H1 (cell line): Measurements from ENCODE around the gene FADS2. TPM values are rescaled to one million over a fixed set of nuclear protein-coding genes. Genes with fewer than 3 reads are reported as not detected.
A peak's percentile ranks its signal among the peaks of the same experiment; 100 is the strongest.

ENCODE experiments used
- ATF2 ChIP-seq: IDR thresholded peaks from 2 replicates; pipeline ENCODE4 v1.6.1; 2012; ENCODE audit warnings: low read length, inconsistent platforms
- ATF3 ChIP-seq: IDR thresholded peaks from 2 replicates; pipeline ENCODE4 v1.6.1; 2011; ENCODE audit warnings: low read depth, mild to moderate bottlenecking, low read length; ENCODE audit not compliant: insufficient read depth
- CEBPB ChIP-seq: IDR thresholded peaks from 2 replicates; pipeline ENCODE4 v1.6.1; 2012; ENCODE audit warnings: low read depth, low read length
- CHD1 ChIP-seq: IDR thresholded peaks from 2 replicates; pipeline ENCODE4 v1.6.1; 2012; ENCODE audit warnings: low read depth, low read length, improper control_type of control experiment
- CREB1 ChIP-seq: IDR thresholded peaks from 2 replicates; pipeline ENCODE4 v1.6.1; 2012; ENCODE audit warnings: inconsistent platforms
- JUND ChIP-seq: IDR thresholded peaks from 2 replicates; pipeline ENCODE4 v1.6.1; 2011; ENCODE audit warnings: mild to moderate bottlenecking, improper control_type of control experiment, low read length
- KDM5A ChIP-seq: fragments of 200-600 bp; IDR thresholded peaks from 2 replicates; pipeline ENCODE4 v1.7.1; 2012; ENCODE audit warnings: mild to moderate bottlenecking, low read length, inconsistent platforms, mixed read lengths
- MAX ChIP-seq: IDR thresholded peaks from 2 replicates; pipeline ENCODE4 v1.6.1; 2012; ENCODE audit warnings: inconsistent platforms
- POLR2AphosphoS5 ChIP-seq: IDR thresholded peaks from 2 replicates; pipeline ENCODE4 v1.6.1; 2011; ENCODE audit warnings: low read depth, low read length
- RFX5 ChIP-seq: IDR thresholded peaks from 2 replicates; pipeline ENCODE4 v1.6.1; 2011; ENCODE audit warnings: low read depth, low read length, improper control_type of control experiment, borderline replicate concordance
- RXRA ChIP-seq: IDR thresholded peaks from 2 replicates; pipeline ENCODE4 v1.6.1; 2011; ENCODE audit warnings: low read depth, mild to moderate bottlenecking, low read length, moderate library complexity; ENCODE audit not compliant: insufficient read depth
- SIN3A ChIP-seq, 2 experiments: IDR thresholded peaks in 1 of 2; conservative IDR thresholded peaks in 1 of 2; 2 replicates each; pipeline ENCODE4 v1.6.1; 2011 to 2012; ENCODE audit warnings: low read length in 2 of 2, improper control_type of control experiment in 1 of 2, low read depth in 1 of 2, mild to moderate bottlenecking in 1 of 2
- SP2 ChIP-seq: IDR thresholded peaks from 2 replicates; pipeline ENCODE4 v1.6.1; 2012; ENCODE audit warnings: mild to moderate bottlenecking, low read length, inconsistent platforms
- SP4 ChIP-seq: IDR thresholded peaks from 2 replicates; pipeline ENCODE4 v1.6.1; 2012; ENCODE audit warnings: low read length, inconsistent platforms
- TAF7 ChIP-seq: optimal IDR thresholded peaks from 2 replicates; pipeline ENCODE3; 2011; ENCODE audit warnings: low read depth, mild to moderate bottlenecking, inconsistent platforms, low read length, moderate library complexity, borderline replicate concordance
- ZNF274 ChIP-seq: IDR thresholded peaks from 2 replicates; pipeline ENCODE4 v1.7.0; 2012; ENCODE audit warnings: low read length, borderline replicate concordance; ENCODE audit errors: extremely low read depth
- polyA plus RNA-seq, 7 experiments: library from polyadenylated mRNA; depleted of rRNA in 3 of 7; stranded (reverse) in 5 of 7; unstranded in 2 of 7; fragments of >200 nt in 5 of 7; fragments of 200-250 nt in 2 of 7; gene quantifications; 1 replicate in 5 of 7; 2 replicates in 1 of 7; 4 replicates in 1 of 7; pipeline versions ENCODE4 v1.2.1 to v1.2.3, GENCODE V29; 2011 to 2013; ENCODE audit warnings: missing spikeins in 2 of 7, mixed read lengths in 2 of 7
- total RNA-seq: library from RNA; stranded (reverse); fragmentation: NEBNext Ultra II Directional; extraction: Animal tissue kit (Norgen Biotek cat#: 25700); gene quantifications from 2 replicates; pipeline ENCODE4 v1.2.1, GENCODE V29; 2021
- TF ChIP-seq, protein P1 (sequence below), 3 experiments: IDR thresholded peaks; 1 replicate in 2 of 3; 2 replicates in 1 of 3; pipeline versions ENCODE4 v1.5.1 to v1.6.1; 2011; ENCODE audit warnings: low read length in 3 of 3, mild to moderate bottlenecking in 3 of 3, inconsistent platforms in 2 of 3, low read depth in 1 of 3, moderate library complexity in 1 of 3; ENCODE audit not compliant: insufficient read depth in 1 of 3; ENCODE audit errors: control extremely low read depth in 1 of 3
- TF ChIP-seq, protein P2 (sequence below): IDR thresholded peaks from 2 replicates; pipeline ENCODE4 v1.6.1; 2011; ENCODE audit warnings: low read length, improper control_type of control experiment

Gene FADS2
- total and polyA plus RNA-seq, 2 of the 8 experiments (the other 6 are each of a cell fraction or from before 2014, with no cell fraction given): 499 to 701 TPM

GRCh38 chr11:61792310-61793082 is 35.6 kb upstream of the FADS2 start, which contains the start of the genes FEN1 and TMEM258 (continued):
- TF ChIP-seq ATF3 (peak; percentile 82), SP2 (no peak), TAF7 (peak; percentile 72), ATF2 (no peak), RFX5 (no peak), POLR2AphosphoS5 (no peak; the same call in none of the 2 replicates), SIN3A (conservative IDR thresholded peaks at IDR 0.05 in 1 of 2, IDR thresholded peaks at IDR 0.05 in 1 of 2; ENCODE audit: low read depth in 1 of 2, low read length in 2 of 2) (peak in 1 of 2 experiments; percentile 58; a peak in 3 of 4 replicates), KDM5A (no peak), MAX (peak; percentile 87), CREB1 (peak; percentile 35; the same call in 1 of the 2 replicates), SP4 (no peak; the same call in 1 of the 2 replicates), RXRA (no peak), JUND (no peak), ZNF274 (no peak), CEBPB (no peak), CHD1 (no peak; the same call in 1 of the 2 replicates)
- TF ChIP-seq, protein P1, sequence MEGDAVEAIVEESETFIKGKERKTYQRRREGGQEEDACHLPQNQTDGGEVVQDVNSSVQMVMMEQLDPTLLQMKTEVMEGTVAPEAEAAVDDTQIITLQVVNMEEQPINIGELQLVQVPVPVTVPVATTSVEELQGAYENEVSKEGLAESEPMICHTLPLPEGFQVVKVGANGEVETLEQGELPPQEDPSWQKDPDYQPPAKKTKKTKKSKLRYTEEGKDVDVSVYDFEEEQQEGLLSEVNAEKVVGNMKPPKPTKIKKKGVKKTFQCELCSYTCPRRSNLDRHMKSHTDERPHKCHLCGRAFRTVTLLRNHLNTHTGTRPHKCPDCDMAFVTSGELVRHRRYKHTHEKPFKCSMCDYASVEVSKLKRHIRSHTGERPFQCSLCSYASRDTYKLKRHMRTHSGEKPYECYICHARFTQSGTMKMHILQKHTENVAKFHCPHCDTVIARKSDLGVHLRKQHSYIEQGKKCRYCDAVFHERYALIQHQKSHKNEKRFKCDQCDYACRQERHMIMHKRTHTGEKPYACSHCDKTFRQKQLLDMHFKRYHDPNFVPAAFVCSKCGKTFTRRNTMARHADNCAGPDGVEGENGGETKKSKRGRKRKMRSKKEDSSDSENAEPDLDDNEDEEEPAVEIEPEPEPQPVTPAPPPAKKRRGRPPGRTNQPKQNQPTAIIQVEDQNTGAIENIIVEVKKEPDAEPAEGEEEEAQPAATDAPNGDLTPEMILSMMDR (IDR thresholded peaks at IDR 0.05; ENCODE audit: control extremely low read depth in 1 of 3, insufficient read depth in 1 of 3, low read depth in 1 of 3, low read length in 3 of 3): peak in 1 of 3 experiments; percentile 4; a peak in 1 of 4 replicates
- TF ChIP-seq, protein P2, sequence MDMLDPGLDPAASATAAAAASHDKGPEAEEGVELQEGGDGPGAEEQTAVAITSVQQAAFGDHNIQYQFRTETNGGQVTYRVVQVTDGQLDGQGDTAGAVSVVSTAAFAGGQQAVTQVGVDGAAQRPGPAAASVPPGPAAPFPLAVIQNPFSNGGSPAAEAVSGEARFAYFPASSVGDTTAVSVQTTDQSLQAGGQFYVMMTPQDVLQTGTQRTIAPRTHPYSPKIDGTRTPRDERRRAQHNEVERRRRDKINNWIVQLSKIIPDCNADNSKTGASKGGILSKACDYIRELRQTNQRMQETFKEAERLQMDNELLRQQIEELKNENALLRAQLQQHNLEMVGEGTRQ: peak; percentile 96
